GM18951 (cell line): ENCODE results near the gene MEF2C.

Experiments used
- POLR2A ChIP-seq: IDR thresholded peaks from 4 replicates; pipeline ENCODE4 v1.6.1; 2011; ENCODE audit warnings: mild to moderate bottlenecking; ENCODE audit not compliant: insufficient read length, insufficient read depth; ENCODE audit errors: extremely low read depth
- in situ Hi-C: fragments of 300-500 bp; cut with MboI; formaldehyde crosslinking; loops from one replicate; pipeline ENCODE4 v1.12.0; 2022; ENCODE audit warnings: low sequenced_read_pairs, mixed read lengths, inconsistent platforms; ENCODE audit not compliant: unreplicated experiment

The MEF2C gene

DNA sequence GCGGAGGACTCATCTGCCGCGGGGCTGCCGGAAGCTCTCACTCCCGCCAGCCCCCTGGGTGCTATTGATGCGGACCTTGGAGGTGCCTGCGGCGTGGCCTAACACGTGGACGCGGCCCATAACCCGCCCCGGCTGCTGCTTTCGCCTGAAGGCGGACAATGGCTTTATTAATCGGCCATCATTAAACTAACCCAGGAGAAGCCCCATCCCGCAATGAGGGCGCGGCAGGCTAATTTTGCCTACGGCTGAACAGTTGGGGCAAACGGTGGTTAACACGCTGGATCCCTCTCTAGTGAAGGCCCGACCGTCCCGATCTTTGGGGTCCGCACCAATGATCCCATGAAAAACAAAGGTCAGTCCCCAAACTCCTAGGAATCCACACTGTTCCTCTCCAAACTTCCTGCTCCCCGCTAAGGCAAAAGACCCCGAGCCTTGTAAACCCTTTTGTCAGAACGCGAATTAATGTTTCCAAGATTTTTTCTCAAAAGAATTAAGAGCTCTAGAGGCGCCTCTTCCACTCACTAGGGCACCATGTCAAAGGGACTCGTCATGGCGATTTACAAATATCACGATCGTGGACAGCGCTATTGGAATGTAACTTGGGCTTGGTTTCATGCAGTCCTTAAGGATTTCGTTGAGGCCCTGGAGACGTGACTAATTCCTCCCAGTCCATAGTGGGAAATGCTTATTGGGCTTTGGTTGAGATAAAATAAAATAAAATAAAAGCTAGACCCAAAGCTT lies 193.1 kb downstream of the MEF2C start:
- in situ Hi-C loops: loop anchor here (5.0 kb wide), 1 partner anchor 908 kb away; no protein-coding TSS in a partner anchor

GRCh38 chr5:88688984-88689667 lies 193.9 kb downstream of the MEF2C start:
- TF ChIP-seq POLR2A: no peak
- in situ Hi-C loops: loop anchor here (5.0 kb wide), 1 partner anchor 907 kb away; no protein-coding TSS in a partner anchor

More for the DNA sequence above, 193.1 kb downstream of the MEF2C start:
- TF ChIP-seq POLR2A: no peak

DNA sequence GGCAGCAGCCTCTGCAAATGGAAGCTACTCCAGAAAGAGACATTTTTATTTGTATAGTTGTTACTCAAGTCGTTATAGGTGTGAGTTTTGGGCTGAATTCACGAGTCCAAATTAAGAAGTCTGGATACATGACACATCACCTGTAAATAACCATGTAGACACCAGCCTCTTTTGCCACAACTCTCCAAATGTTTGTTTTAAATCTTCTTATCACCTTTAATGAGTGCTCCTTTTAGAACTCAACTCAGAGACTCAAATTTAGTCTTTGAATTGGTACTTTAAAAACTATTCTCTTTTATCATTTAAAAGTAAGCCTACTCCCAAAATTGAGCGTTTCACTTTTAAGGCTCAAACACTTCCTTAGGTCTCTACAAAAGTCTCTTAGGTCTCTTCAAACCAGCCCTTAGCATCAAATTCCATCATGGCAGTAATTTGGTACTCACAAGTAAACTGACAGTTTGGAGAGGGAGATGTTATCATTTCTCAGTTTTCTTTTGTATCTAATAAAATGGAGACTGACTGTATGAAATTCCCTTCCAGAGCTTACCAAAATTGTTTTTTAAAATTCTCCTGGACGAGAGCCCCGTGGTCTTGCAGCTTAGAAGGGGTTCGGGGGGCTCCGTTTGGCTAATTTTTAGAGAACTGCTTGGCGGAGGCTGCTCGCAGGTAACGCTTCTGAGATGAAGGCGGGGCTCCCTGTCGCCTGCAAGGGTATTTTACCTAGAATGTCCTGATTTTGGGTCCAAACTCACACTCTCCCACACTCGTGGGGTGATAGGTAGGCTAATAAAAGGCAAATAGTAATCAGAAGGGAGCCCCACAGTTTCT lies 194.6 kb downstream of the MEF2C start:
- no peak for TF ChIP-seq POLR2A
- in situ Hi-C loops: loop anchor here (5.0 kb wide), 1 partner anchor 906 kb away; no protein-coding TSS in a partner anchor

DNA sequence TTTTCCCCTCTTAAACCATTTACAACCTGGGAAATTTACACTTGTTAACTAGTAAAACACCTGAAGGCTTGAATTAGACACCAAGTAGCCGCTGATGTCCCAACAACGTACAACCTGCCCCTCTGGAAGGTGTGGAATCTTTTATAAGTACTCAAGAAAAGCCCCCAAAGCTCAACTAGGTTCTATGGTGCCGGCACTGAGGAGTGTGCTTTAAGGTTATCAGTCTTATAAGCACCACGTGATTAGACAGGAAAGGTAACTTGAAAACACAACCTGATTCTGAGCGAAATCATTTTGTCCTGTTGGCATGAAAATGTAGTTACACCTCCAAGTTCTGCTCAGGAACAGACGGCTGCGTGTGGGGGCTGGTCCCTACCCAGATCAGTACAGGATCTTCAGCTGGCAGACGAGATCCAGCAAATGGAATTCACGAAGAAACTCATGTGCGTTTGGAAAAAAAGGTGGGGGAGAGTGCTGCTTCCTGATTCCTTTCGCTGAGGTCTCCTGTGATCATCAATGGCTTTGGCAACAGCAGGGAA lies 195.5 kb downstream of the MEF2C start:
- in situ Hi-C loops: loop anchor here (5.0 kb wide), 1 partner anchor 905 kb away; no protein-coding TSS in a partner anchor
- TF ChIP-seq POLR2A: no peak

DNA sequence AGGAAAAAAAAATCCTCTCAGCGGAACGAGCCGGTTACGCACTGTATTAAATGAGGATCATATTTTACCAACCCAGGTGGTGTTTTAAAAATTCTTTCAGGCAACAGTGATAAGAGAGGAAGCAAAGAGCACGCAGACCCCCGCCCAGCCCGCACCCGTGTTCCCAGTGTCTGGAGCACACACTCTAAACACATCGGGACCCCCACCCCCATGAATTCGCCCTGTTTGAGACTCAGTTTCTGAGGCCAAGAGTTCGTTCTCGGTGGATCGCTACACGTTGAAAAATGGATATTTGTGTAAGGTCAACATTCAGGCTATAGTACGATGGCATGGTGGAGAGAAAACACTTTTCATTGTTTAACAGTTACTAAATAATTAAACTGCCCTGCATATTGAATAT lies 196.3 kb downstream of the MEF2C start:
- no peak for TF ChIP-seq POLR2A
- in situ Hi-C loops: loop anchor here (5.0 kb wide), 1 partner anchor 904 kb away; no protein-coding TSS in a partner anchor

- in situ Hi-C loops: loop anchor here (5.0 kb wide), 1 partner anchor 904 kb away; no protein-coding TSS in a partner anchor
Observed at GRCh38 chr5:88685591-88686541, 197.1 kb downstream of the MEF2C start.

DNA sequence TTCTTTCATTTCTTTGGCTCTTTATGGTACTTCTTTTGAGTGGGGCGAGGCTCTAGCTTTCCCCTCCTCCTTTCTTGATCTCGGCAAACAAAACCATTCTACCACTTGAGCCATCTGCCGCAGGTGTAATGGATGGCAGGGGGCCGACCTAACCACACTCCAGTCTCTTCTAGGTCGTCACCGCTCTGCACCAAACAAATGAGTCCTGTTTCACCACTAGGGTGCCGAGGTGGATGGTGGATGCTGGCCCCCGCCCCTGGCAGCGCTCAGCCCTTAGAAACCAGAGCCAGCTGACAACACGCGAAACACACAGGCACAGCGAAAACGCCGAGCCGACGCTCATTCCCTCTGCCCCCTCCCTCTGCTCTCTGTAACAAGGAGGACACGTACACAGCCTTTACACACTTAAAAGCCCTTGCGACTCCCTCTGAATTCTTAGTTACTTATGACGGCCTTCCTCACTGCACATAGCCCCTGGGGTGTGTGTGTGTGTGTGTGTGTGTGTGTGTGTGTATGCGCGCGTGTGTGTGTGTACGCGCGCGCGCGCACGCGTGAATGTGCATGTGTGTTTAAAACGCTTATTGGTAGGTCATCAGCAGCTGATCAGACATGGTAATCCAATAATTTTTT lies 199.4 kb downstream of the MEF2C start:
- in situ Hi-C loops: no loop called here
- TF ChIP-seq POLR2A: no peak

More at GRCh38 chr5:88685591-88686541, 197.1 kb downstream of the MEF2C start:
- TF ChIP-seq POLR2A: no peak

GRCh38 chr5:88682881-88683361 lies 200.1 kb downstream of the MEF2C start:
- TF ChIP-seq POLR2A: no peak
- in situ Hi-C loops: no loop called here

DNA sequence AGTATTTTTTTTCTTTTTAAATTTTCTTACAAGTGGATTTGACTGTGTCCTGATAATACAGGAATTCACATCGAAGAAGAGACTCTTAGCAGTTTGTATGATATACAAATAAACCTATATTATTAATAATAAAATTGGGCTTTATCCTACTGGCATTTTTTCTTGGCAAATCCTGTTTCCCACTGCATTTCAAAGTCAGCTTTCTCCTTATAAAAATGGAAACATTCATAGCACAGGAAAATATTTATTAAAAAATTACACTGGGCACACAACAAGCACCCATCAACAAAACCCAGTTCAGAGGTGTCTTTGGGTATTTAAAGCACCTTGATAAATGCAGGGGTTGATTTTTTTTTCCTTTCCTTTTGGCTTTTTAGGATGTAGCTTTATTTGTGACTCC lies 200.9 kb downstream of the MEF2C start:
- in situ Hi-C loops: no loop called here
- no peak for TF ChIP-seq POLR2A

GRCh38 chr5:88681211-88681803 lies 201.7 kb downstream of the MEF2C start:
- no peak for TF ChIP-seq POLR2A
- in situ Hi-C loops: no loop called here
